ENCODE results near the gene PKNOX2.

DNA sequence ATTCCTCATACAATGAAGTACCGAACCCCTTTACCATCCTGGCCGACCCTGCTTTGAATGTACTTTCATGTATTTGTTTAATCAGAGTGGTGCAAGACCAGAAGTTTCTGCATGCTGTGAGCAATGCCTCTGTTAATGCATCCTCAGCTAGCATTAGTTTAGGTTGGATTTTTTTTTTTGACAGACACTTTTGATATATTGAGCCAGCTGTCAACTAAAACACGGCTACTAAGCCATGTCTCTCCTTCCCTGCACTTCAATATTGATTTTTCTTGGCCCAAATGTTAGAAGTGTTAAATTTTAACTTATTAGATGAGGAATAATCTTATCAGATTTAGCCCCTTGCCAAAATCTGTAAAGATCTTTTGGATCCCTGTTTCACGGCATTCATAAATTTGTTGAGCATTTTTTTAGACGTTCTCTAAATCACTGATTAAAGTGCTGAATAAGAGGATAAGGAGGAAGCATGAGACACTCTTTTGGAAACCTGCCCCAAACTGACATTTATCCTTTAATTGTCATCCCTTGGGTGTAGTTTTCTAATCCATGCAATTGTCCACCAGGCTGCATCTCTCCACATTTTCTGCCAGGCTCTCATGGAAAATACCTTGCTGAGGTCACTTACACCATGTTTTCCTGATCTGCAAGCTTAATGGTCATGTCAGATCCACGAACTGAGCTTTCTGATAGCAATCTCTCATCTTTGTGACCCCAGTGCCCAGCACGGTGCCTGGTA, 200.8 kb downstream of the PKNOX2 start:
- TF ChIP-seq EZH2 (IDR thresholded peaks at IDR 0.05; ENCODE audit: borderline replicate concordance, low read depth, low read length, severe bottlenecking) = no peak
- TF ChIP-seq, protein P1, sequence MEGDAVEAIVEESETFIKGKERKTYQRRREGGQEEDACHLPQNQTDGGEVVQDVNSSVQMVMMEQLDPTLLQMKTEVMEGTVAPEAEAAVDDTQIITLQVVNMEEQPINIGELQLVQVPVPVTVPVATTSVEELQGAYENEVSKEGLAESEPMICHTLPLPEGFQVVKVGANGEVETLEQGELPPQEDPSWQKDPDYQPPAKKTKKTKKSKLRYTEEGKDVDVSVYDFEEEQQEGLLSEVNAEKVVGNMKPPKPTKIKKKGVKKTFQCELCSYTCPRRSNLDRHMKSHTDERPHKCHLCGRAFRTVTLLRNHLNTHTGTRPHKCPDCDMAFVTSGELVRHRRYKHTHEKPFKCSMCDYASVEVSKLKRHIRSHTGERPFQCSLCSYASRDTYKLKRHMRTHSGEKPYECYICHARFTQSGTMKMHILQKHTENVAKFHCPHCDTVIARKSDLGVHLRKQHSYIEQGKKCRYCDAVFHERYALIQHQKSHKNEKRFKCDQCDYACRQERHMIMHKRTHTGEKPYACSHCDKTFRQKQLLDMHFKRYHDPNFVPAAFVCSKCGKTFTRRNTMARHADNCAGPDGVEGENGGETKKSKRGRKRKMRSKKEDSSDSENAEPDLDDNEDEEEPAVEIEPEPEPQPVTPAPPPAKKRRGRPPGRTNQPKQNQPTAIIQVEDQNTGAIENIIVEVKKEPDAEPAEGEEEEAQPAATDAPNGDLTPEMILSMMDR (IDR thresholded peaks at IDR 0.05; ENCODE audit: borderline replicate concordance, extremely low read depth, low read length, poor library complexity, severe bottlenecking) = no peak
